Measurements from ENCODE around the gene SLC6A16. TPM values are rescaled to one million over a fixed set of nuclear protein-coding genes. Genes with fewer than 3 reads are reported as not detected.
A peak's percentile ranks its signal among the peaks of the same experiment; 100 is the strongest.
"Not testable (repeated sequence)": the region's sequence is repeated elsewhere in the genome, so short reads cannot be mapped to it uniquely, and the experiment has no call there.

SLC6A16 gene
- total RNA-seq, 1 donor from 2014 or later = 1.5 TPM

- DNase-seq (no peak), ATAC-seq (ENCODE audit: poor library complexity) (no peak)
- intact Hi-C loops (cut with DNase I) = no loop called here
Observed at GRCh38 chr19:49297403-49297802, 27.6 kb downstream of the SLC6A16 start.

- DNase-seq (no peak), ATAC-seq (ENCODE audit: poor library complexity) (no peak)
- intact Hi-C loops (cut with DNase I) = no loop called here
Observed at GRCh38 chr19:49295208-49295880, 29.6 kb downstream of the SLC6A16 start.

- intact Hi-C loops (cut with DNase I) = no loop called here
- ATAC-seq (ENCODE audit: poor library complexity) = no peak
- no peak for DNase-seq
Observed at GRCh38 chr19:49294401-49294800, 30.6 kb downstream of the SLC6A16 start.

GRCh38 chr19:49290517-49290916, 34.5 kb downstream of the SLC6A16 start:
- ATAC-seq (ENCODE audit: poor library complexity) = no peak
- no peak for DNase-seq
- intact Hi-C loops (cut with DNase I) = no loop called here

GRCh38 chr19:49289286-49289685, 35.7 kb downstream of the SLC6A16 start:
- DNase-seq; ATAC-seq (ENCODE audit: poor library complexity); intact Hi-C loops (cut with DNase I): not testable (repeated sequence)

- ATAC-seq (ENCODE audit: poor library complexity); intact Hi-C loops (cut with DNase I); DNase-seq: not testable (repeated sequence)
Observed at GRCh38 chr19:49288205-49288604, 36.8 kb downstream of the SLC6A16 start.

GRCh38 chr19:49287141-49287770, 37.7 kb downstream of the SLC6A16 start:
- ATAC-seq (ENCODE audit: poor library complexity) (no peak), DNase-seq (no peak)
- intact Hi-C loops (cut with DNase I) = no loop called here

- DNase-seq = no peak
- intact Hi-C loops (cut with DNase I) = no loop called here
- ATAC-seq (ENCODE audit: poor library complexity) = no peak
Observed at GRCh38 chr19:49282184-49282583, 42.8 kb downstream of the SLC6A16 start.

- no peak for DNase-seq
Observed at GRCh38 chr19:49272204-49272603, 52.8 kb downstream of the SLC6A16 start.

GRCh38 chr19:49271080-49271753, 53.8 kb downstream of the SLC6A16 start:
- intact Hi-C loops (cut with DNase I) = no loop called here
- DNase-seq (no peak), ATAC-seq (ENCODE audit: poor library complexity) (no peak)

More at GRCh38 chr19:49272204-49272603, 52.8 kb downstream of the SLC6A16 start:
- no peak for ATAC-seq (ENCODE audit: poor library complexity)
- intact Hi-C loops (cut with DNase I) = no loop called here

- intact Hi-C loops (cut with DNase I); ATAC-seq (ENCODE audit: poor library complexity): not testable (repeated sequence)
- DNase-seq = peak; percentile 74
Observed at GRCh38 chr19:49266409-49266808, 58.6 kb downstream of the SLC6A16 start.

GRCh38 chr19:49264258-49264657, 60.7 kb downstream of the SLC6A16 start:
- no peak for ATAC-seq (ENCODE audit: poor library complexity)
- no peak for DNase-seq
- intact Hi-C loops (cut with DNase I) = no loop called here

- DNase-seq (no peak), ATAC-seq (ENCODE audit: poor library complexity) (no peak)
- intact Hi-C loops (cut with DNase I) = no loop called here
Observed at GRCh38 chr19:49261602-49262001, 63.4 kb downstream of the SLC6A16 start.

- intact Hi-C loops (cut with DNase I) = no loop called here
- ATAC-seq (ENCODE audit: poor library complexity) (no peak), DNase-seq (no peak)
Observed at GRCh38 chr19:49256691-49257090, 68.3 kb downstream of the SLC6A16 start.

GRCh38 chr19:49255674-49256073, 69.3 kb downstream of the SLC6A16 start:
- intact Hi-C loops (cut with DNase I) = no loop called here
- DNase-seq (no peak), ATAC-seq (ENCODE audit: poor library complexity) (peak; percentile 41)

GRCh38 chr19:49249933-49250332, 75.1 kb downstream of the SLC6A16 start:
- intact Hi-C loops (cut with DNase I) = no loop called here
- no peak for DNase-seq
- no peak for ATAC-seq (ENCODE audit: poor library complexity)

- DNase-seq (no peak), ATAC-seq (ENCODE audit: poor library complexity) (no peak)
- intact Hi-C loops (cut with DNase I) = no loop called here
Observed at GRCh38 chr19:49247676-49248075, 77.3 kb downstream of the SLC6A16 start.

GRCh38 chr19:49244256-49244655, 80.7 kb downstream of the SLC6A16 start:
- ATAC-seq (ENCODE audit: poor library complexity) (no peak), DNase-seq (no peak)
- intact Hi-C loops (cut with DNase I) = no loop called here

- ATAC-seq (ENCODE audit: poor library complexity) (no peak), DNase-seq (no peak)
- intact Hi-C loops (cut with DNase I) = no loop called here
Observed at GRCh38 chr19:49243726-49244125, 81.3 kb downstream of the SLC6A16 start.

- ATAC-seq (ENCODE audit: poor library complexity) (no peak), DNase-seq (no peak)
- intact Hi-C loops (cut with DNase I) = no loop called here
Observed at GRCh38 chr19:49243129-49243528, 81.9 kb downstream of the SLC6A16 start.

All from Right ventricle myocardium superior (tissue), 1 donor.